ENCODE data around the gene DMD.

The DMD gene

DNA sequence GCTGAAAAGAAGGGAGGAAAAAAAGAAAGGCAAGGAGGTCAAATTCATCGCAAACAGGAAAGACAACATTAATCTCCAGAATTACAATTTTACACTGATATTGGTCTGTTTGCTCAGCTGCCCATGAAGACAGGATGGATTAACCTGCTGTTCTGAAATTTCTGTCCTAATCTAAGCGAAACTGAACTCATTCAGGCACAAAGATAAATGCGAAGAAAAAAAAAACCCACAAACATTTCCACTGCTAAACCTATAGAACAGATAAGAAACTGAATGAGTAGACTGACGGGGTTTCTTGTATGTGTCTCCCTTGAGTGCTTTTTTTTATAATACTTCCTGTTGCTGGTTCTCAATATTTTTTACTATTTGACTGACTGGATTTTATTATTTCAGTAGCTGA, 1887.7 kb downstream of the DMD start:
- no peak overlapping the region for H3K4me3 Mint-ChIP-seq
- H3K4me1 Mint-ChIP-seq = no peaks in the 10 kb centered on the region
- no peaks in the 10 kb centered on the region for H3K36me3 Mint-ChIP-seq
- H3K27me3 Mint-ChIP-seq = no peaks in the 10 kb centered on the region
- no peak overlapping the region for H3K27ac Mint-ChIP-seq
- H3K9me3 Mint-ChIP-seq = no peaks in the 10 kb centered on the region

DNA sequence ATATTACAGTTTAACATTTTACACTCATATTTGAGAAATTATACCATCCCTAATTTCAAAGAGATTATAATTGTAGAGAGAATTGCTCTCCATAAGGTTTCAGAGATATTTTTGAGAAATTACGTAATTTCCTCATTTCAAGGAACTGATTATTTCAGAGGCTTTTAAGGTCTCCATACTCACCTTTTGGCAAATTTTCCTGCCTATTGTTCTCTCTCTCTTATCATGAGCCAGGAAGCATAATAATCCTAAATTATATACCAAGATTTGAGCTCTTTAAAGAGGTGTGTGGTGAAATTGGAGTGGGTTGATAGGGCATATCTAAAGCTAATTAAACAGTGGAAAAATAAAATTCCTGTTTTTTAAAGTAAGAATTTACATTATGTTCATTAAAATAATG, 1890.6 kb downstream of the DMD start:
- Mint-ChIP-seq H3K9me3 (no peaks in the 10 kb centered on the region), H3K4me1 (no peaks in the 10 kb centered on the region), H3K4me3 (no peak overlapping the region), H3K27ac (no peak overlapping the region), H3K27me3 (no peaks in the 10 kb centered on the region), H3K36me3 (no peaks in the 10 kb centered on the region)

DNA sequence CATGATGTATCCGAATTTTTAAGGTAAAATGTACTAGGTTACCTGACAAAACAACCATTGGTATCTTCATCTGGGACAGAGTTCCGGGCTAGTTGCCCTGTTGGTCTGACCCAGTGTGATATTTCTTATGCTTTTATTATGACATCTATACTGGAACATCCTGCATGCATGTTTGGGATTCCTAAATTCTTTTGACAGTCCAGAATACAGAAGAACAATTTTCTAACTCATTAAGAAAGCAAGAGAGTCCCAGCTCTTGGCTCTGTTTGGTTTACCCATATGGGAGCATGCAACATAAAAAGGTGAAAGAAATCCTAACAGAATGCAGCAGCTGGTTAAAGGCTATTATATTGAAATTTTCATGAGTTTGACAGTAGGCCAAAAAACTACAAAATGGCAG, 1891.8 kb downstream of the DMD start:
- H3K27me3 Mint-ChIP-seq = no peaks in the 10 kb centered on the region
- no peak overlapping the region for H3K27ac Mint-ChIP-seq
- H3K9me3 Mint-ChIP-seq = no peaks in the 10 kb centered on the region
- no peak overlapping the region for H3K4me3 Mint-ChIP-seq
- no peaks in the 10 kb centered on the region for H3K36me3 Mint-ChIP-seq
- H3K4me1 Mint-ChIP-seq = no peaks in the 10 kb centered on the region

DNA sequence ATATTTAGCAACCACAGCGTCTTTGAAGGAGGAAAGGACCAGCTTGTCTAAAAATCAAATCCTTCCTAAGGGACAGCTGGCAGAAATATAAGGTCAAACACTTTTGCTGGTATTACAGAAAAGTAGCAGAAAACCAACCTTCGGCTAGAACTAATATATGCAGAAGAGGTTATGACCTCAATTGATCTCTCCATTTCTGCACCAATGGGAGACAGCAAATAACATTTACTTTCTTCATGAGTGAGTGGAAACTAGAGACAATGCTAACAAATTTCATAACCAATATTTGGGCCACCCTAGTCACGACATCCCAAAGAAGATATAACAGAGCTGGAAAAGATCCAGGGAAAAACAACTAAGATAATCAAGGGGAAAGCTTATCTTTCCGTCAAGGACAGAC, 1892.5 kb downstream of the DMD start:
- Mint-ChIP-seq H3K36me3 (no peaks in the 10 kb centered on the region), H3K27me3 (no peaks in the 10 kb centered on the region), H3K27ac (no peak overlapping the region), H3K9me3 (no peaks in the 10 kb centered on the region), H3K4me1 (no peaks in the 10 kb centered on the region), H3K4me3 (no peak overlapping the region)

DNA sequence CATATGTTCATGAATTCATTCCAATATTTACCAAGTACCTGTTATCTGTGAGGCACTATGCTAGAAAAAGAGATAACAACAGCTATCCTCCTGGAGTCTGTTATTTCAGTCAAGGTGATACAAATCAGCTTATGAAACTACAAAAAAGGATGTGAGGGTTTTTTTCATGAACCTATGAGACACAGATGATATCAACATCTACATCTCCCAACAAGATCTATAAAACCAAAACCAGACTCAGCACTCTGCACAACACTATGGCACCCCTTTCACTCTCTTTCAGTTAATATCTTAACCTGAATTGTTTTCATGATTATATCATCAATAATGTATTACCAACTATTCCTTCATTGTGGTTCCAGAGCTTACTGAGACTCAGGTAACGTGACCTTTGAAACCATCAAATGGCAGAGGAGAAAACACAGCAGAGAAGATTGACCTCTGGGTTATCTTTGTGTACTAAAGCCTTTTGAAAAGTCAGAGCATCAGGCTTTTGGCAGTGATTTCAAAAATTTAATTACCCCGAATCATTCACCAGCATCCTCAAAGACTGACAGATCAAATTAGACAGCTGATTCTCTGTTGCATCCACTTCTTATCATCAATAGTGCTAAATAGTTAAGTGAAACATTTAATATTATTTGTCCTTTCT, 1894.9 kb downstream of the DMD start:
- no peaks in the 10 kb centered on the region for H3K36me3 Mint-ChIP-seq
- H3K9me3 Mint-ChIP-seq = no peaks in the 10 kb centered on the region
- no peak overlapping the region for H3K4me3 Mint-ChIP-seq
- no peaks in the 10 kb centered on the region for H3K27me3 Mint-ChIP-seq
- no peak overlapping the region for H3K27ac Mint-ChIP-seq
- H3K4me1 Mint-ChIP-seq = no peaks in the 10 kb centered on the region

DNA sequence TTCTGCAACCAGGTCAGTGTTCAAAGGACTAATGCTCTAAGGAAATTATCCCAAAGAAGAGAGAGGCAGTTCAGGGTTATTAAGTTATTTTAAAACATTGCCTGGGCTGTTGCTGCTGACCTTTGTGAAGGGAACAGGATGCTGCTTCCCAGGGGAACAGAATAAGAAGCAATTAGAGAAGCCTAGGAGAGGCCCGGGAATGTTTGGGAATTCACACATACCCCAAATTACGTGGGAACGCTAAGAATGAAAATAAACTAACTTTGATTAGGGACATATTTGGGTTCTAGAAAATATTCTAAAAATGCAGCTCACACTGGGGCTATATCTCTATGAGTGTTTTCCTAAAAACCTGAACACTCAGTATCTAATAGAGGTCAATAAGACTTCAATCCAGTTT, 1896.4 kb downstream of the DMD start:
- H3K9me3 Mint-ChIP-seq = no peaks in the 10 kb centered on the region
- H3K4me3 Mint-ChIP-seq = no peak overlapping the region
- no peaks in the 10 kb centered on the region for H3K36me3 Mint-ChIP-seq

DNA sequence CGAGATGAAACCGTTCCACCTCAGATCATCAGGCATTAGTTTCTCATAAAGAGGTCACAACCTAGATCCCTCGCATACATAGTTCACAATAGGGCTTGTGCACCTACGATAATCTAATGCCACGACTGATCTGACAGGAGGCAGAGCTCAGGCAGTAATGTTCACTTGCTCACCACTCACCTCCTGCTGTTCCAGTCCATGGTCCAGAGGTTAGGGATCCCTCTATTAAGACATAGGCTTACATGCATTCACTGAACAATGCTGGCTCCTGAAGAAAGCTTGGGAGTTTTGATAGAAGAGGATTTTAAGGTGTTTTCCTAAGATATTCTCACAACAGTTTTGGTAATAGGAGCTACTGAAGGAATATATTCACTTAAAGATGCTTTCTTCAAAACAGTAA, 1903.4 kb downstream of the DMD start:
- Mint-ChIP-seq H3K36me3 (no peaks in the 10 kb centered on the region), H3K4me1 (no peaks in the 10 kb centered on the region), H3K9me3 (no peaks in the 10 kb centered on the region), H3K27me3 (peaks cover 1% of the 10 kb centered on the region), H3K4me3 (no peak overlapping the region), H3K27ac (no peak overlapping the region)

More for the DNA sequence above, 1896.4 kb downstream of the DMD start:
- Mint-ChIP-seq H3K27ac (no peak overlapping the region), H3K27me3 (no peaks in the 10 kb centered on the region), H3K4me1 (no peaks in the 10 kb centered on the region)

DNA sequence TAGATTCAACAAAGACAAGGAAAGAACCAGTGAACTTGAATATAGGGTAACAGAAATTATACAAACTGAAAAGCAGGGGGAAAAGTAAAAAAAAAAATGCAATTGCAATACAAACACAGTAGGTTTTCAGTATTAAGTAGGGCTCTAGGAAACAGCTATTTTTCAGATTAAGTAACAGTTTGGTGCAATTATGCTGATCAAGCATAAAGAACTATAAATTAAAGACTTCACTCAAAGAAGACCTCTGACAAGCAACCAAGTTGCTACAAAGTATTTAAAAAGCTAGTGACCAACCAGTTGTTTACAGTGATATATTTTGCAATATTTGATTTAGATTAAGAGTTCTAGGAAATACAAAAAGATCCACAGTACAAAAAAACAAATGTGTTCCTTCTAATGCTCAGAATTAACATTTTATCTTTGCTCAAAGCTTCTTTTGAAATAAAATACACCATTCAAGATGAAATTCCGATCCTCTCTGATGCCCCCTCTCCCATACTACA, 1908.7 kb downstream of the DMD start:
- Mint-ChIP-seq H3K27me3 (peaks cover 1% of the 10 kb centered on the region), H3K4me1 (no peaks in the 10 kb centered on the region), H3K27ac (no peak overlapping the region), H3K9me3 (no peaks in the 10 kb centered on the region), H3K36me3 (no peaks in the 10 kb centered on the region), H3K4me3 (no peak overlapping the region)

DNA sequence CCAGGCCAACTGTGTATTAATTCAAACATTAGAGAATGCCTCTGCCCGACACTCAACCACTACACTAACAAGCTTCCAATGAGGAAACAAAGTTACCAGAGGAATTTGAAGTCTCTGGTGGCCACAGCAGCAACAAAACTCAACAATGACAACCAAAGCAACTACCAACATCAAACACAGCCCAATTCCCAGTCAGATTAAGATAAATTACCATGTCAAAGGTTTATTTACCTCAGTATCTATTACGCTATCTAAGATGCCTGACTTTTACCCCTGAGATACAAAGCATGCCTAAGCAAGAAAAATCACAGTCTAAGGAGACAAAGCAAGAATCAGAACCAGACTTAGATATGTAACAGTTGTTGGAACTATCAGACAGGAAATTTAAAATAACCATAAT, 1909.4 kb downstream of the DMD start:
- H3K9me3 Mint-ChIP-seq = no peaks in the 10 kb centered on the region
- no peaks in the 10 kb centered on the region for H3K27me3 Mint-ChIP-seq
- H3K4me1 Mint-ChIP-seq = no peaks in the 10 kb centered on the region
- H3K4me3 Mint-ChIP-seq = no peak overlapping the region
- no peaks in the 10 kb centered on the region for H3K36me3 Mint-ChIP-seq
- no peak overlapping the region for H3K27ac Mint-ChIP-seq

DNA sequence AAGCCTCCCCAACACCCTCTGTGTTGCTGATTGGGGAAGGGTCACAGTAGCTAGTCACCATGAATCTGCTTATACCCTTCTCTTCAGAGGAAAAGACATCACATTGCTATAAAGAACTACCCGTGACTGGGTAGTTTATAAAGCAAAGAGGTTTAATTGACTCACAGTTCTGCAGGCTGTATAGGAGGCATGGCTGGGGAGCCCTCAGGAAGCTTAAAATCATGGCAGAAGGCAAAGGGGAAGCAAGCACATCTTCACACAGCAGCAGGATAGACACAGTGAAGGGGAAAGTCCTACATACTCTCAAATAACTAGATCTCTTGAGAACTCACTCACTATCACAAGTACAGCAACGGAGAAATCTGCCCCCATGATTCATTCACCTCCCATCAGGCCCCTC, 1910.1 kb downstream of the DMD start:
- H3K27me3 Mint-ChIP-seq = no peaks in the 10 kb centered on the region
- H3K4me3 Mint-ChIP-seq = no peak overlapping the region
- no peaks in the 10 kb centered on the region for H3K9me3 Mint-ChIP-seq
- no peaks in the 10 kb centered on the region for H3K36me3 Mint-ChIP-seq
- H3K27ac Mint-ChIP-seq = no peak overlapping the region
- no peaks in the 10 kb centered on the region for H3K4me1 Mint-ChIP-seq

DNA sequence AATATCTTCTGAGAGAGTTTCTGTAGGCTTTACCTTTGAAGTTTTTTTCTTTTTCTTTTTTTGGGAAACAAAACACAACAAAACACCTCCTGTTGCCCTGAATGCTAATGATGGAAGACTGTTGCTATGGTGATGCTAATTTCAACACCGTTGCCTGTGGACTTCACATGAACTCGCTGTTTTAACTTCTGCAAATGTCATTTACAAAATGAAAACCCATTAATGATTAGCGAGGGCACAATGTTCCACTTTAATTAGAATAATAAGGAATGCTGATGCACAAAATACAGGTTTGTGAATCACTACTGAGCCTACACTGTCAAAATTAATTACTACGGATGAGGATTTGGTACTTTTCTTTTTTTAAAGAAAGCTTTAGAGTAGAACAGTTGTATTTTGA, 1912.4 kb downstream of the DMD start:
- Mint-ChIP-seq H3K27me3 (no peaks in the 10 kb centered on the region), H3K9me3 (no peaks in the 10 kb centered on the region), H3K36me3 (no peaks in the 10 kb centered on the region), H3K27ac (no peak overlapping the region), H3K4me3 (no peak overlapping the region), H3K4me1 (no peaks in the 10 kb centered on the region)

DNA sequence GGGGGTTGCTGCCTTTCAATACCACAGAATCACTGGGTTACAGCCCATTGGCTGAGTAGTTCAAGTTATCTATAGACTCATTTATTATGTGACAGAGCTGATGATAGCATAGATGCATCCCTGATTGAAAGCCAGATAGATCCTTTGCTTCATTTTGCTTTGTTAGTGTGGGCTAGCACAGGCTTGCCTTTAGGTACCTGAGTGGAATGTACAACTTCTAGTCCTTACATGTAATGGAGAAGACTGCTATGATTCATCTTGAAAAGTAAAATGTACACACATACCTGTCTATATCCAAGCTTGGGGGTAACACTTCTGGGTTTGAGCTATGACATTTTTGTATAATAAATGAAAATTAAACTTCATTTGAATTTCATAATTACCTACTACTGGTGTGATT, 1913.5 kb downstream of the DMD start:
- no peaks in the 10 kb centered on the region for H3K36me3 Mint-ChIP-seq
- H3K4me1 Mint-ChIP-seq = no peaks in the 10 kb centered on the region
- H3K4me3 Mint-ChIP-seq = no peak overlapping the region
- no peaks in the 10 kb centered on the region for H3K9me3 Mint-ChIP-seq
- H3K27ac Mint-ChIP-seq = no peak overlapping the region
- no peaks in the 10 kb centered on the region for H3K27me3 Mint-ChIP-seq

DNA sequence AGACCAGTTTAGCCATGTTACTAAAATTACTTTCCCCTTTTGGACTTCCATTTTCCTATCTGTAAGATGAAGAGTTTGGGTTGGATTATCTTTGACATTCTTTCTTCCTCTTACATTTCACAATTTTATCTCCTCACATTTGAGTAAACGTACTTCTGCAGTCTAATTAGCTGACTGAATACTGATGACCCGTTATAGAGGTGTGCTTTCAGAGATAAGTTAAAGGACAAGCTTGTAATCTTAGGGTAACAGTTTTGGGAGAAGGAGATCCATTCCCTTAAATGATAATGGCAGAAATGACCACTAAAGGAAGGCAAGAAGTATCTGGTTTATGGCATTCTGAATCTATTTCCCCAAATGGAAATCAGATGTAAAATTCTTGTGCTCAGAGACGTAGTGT, 1916.9 kb downstream of the DMD start:
- H3K27me3 Mint-ChIP-seq = no peaks in the 10 kb centered on the region
- no peaks in the 10 kb centered on the region for H3K9me3 Mint-ChIP-seq
- H3K4me3 Mint-ChIP-seq = no peak overlapping the region
- no peaks in the 10 kb centered on the region for H3K36me3 Mint-ChIP-seq
- H3K4me1 Mint-ChIP-seq = no peaks in the 10 kb centered on the region
- H3K27ac Mint-ChIP-seq = no peak overlapping the region

DNA sequence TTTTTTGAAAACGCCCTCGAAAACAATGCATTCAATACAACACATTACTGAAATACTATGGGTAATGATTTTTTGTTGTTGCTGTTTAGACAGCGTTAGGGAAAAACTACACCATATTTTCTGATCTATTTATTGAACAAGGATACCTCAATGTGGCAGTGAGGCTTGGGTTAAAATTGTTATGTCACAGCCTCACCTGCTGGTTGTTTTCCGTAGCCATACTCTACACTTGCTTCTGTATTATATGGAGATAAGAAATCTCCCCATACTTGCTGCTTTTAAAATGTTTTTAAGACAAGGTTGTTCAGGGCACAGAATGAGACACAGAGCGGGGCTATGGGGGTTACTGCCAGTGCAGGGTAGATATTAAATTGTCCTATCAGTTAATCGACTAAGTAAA, 1917.9 kb downstream of the DMD start:
- Mint-ChIP-seq H3K36me3 (no peaks in the 10 kb centered on the region), H3K9me3 (no peaks in the 10 kb centered on the region), H3K4me3 (no peak overlapping the region), H3K27me3 (no peaks in the 10 kb centered on the region), H3K4me1 (no peaks in the 10 kb centered on the region), H3K27ac (no peak overlapping the region)

DNA sequence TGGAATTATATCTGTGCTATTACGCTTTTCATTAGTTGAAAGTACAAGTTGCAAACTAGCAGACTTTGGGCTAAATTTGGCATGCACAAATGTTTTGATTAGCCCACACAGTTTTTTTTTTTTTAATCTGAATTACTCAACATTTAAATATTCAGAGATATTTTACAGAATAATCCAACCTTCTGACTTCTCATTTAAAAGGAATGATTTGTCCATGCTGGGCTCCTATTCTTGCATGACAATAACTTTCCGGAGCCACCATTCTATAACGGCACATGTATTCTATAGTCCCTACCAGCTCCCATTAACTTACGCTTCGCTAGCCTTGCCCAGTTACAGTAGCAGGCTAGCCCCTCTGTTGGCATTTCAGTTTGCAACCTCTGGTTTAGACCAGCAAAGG, 1920.2 kb downstream of the DMD start:
- no peak overlapping the region for H3K4me3 Mint-ChIP-seq
- H3K4me1 Mint-ChIP-seq = no peaks in the 10 kb centered on the region
- no peaks in the 10 kb centered on the region for H3K27me3 Mint-ChIP-seq
- no peak overlapping the region for H3K27ac Mint-ChIP-seq
- no peaks in the 10 kb centered on the region for H3K9me3 Mint-ChIP-seq
- no peaks in the 10 kb centered on the region for H3K36me3 Mint-ChIP-seq

DNA sequence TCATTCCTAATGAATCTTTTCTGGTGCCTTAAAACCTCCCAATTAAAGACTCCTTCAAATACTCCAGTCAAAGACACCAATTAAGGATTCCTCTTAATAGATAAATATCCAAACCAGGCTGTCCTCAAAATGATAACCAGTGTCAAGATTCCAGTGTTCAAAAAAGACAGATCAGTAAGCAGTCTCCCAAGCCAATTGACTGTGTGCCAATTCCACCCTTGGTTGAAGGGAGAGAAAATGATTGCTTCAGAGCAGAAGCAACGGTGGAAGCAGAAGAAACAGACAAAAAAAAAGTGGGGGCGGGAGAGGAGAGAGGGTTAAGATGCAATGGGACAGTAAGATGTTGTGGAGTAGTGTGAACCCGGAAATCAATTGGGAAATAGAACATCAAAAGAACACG, 1923.5 kb downstream of the DMD start:
- Mint-ChIP-seq H3K4me1 (no peaks in the 10 kb centered on the region), H3K27ac (no peak overlapping the region), H3K36me3 (no peaks in the 10 kb centered on the region), H3K4me3 (no peak overlapping the region), H3K9me3 (no peaks in the 10 kb centered on the region), H3K27me3 (peaks cover 4% of the 10 kb centered on the region)

DNA sequence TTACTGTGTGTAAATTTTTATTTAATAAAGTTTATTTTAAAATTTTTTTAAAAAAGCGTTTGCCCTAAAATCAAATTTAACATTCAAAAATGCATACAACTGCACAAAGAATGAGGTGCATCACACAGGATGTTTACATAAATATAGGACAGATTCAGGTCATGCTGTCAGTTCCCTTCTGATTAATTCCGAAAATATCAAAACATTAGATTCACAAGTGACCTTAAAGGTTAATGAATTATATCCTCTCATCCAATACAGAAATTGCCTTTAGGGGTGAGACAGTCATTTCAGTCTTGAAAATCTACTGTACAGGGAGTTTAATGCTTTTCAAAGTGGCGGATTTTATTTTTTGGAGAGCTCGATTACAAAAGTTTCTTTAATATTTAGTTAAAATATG, 1930.8 kb downstream of the DMD start:
- Mint-ChIP-seq H3K27me3 (peaks cover 5% of the 10 kb centered on the region), H3K4me3 (no peak overlapping the region), H3K4me1 (no peaks in the 10 kb centered on the region), H3K36me3 (no peaks in the 10 kb centered on the region), H3K27ac (no peak overlapping the region), H3K9me3 (no peaks in the 10 kb centered on the region)

Measured in activated naive CD4-positive, alpha-beta T cell treated with anti-CD3 and anti-CD28 coated beads, Interleukin-2, amount 50 U/mL, for 24 hours (primary cell).